ENCODE results near the gene MAPK8IP3. TPM values are rescaled to one million over a fixed set of nuclear protein-coding genes. Genes with fewer than 3 reads are reported as not detected.
"Not testable (repeated sequence)": the region's sequence is repeated elsewhere in the genome, so short reads cannot be mapped to it uniquely, and the experiment has no call there.

The MAPK8IP3 gene
- polyA plus RNA-seq, 1 donor (not counting 4 experiments of a cell fraction or from before 2014, with no cell fraction given), result 11.7 TPM

- FAIRE-seq, result no peak
- peaks cover 9 to 15% of the 10 kb centered on the region in 2 experiments for H3K36me3 ChIP-seq (ENCODE audit: control insufficient read depth in 2 of 2, extremely low read depth in 1 of 2, insufficient read depth in 2 of 2, low read length in 2 of 2)
These were observed 25.6 kb downstream of the MAPK8IP3 start for GRCh38 chr16:1731603-1732002.

GRCh38 chr16:1732071-1732470 is 26.1 kb downstream of the MAPK8IP3 start:
- no peaks in the 10 kb centered on the region for H3K4me1 ChIP-seq (ENCODE audit: control insufficient read depth, extremely low read depth, insufficient read depth, low read length)
- no peak for FAIRE-seq
- peaks cover 9 to 11% of the 10 kb centered on the region in 2 experiments for H3K36me3 ChIP-seq (ENCODE audit: control insufficient read depth in 2 of 2, extremely low read depth in 1 of 2, insufficient read depth in 2 of 2, low read length in 2 of 2)
- peaks cover 18% of the 10 kb centered on the region for H3K9me3 ChIP-seq (ENCODE audit: control insufficient read depth, low read depth, low read length)
- H3K9me1 ChIP-seq (ENCODE audit: control insufficient read depth, extremely low read depth, insufficient read depth, low read length), result no peaks in the 10 kb centered on the region
- no peak overlapping the region for H3K27ac ChIP-seq (ENCODE audit: control insufficient read depth, insufficient read depth, low read length)
- no peaks in the 10 kb centered on the region for H3K27me3 ChIP-seq (ENCODE audit: control insufficient read depth, extremely low read depth, insufficient read depth, low read length)
- no peak for DNase-seq (ENCODE audit: low read depth, low spot score)
- TF ChIP-seq, protein P1, sequence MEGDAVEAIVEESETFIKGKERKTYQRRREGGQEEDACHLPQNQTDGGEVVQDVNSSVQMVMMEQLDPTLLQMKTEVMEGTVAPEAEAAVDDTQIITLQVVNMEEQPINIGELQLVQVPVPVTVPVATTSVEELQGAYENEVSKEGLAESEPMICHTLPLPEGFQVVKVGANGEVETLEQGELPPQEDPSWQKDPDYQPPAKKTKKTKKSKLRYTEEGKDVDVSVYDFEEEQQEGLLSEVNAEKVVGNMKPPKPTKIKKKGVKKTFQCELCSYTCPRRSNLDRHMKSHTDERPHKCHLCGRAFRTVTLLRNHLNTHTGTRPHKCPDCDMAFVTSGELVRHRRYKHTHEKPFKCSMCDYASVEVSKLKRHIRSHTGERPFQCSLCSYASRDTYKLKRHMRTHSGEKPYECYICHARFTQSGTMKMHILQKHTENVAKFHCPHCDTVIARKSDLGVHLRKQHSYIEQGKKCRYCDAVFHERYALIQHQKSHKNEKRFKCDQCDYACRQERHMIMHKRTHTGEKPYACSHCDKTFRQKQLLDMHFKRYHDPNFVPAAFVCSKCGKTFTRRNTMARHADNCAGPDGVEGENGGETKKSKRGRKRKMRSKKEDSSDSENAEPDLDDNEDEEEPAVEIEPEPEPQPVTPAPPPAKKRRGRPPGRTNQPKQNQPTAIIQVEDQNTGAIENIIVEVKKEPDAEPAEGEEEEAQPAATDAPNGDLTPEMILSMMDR (optimal IDR thresholded peaks at IDR 0.05 in 1 of 3, IDR thresholded peaks at IDR 0.05 in 1 of 3, conservative IDR thresholded peaks at IDR 0.05 in 1 of 3; ENCODE audit: extremely low read depth in 1 of 3, insufficient read depth in 2 of 3, low read length in 3 of 3), result no peak
- TF ChIP-seq EZH2 (IDR thresholded peaks at IDR 0.05; ENCODE audit: low read length), result no peak
- peaks cover 2% of the 10 kb centered on the region for H4K20me1 ChIP-seq (ENCODE audit: control insufficient read depth, extremely low read depth, insufficient read depth, low read length)
- no peak overlapping the region for H3K4me2 ChIP-seq (ENCODE audit: control insufficient read depth, extremely low read depth, insufficient read depth, low read depth, low read length)
- dilution Hi-C loops (cut with MboI; ENCODE audit: extremely low pct_ligation_motif_present, low sequenced_read_pairs), result no loop called here
- H3K79me2 ChIP-seq (ENCODE audit: control insufficient read depth, insufficient read depth, low read length), result peaks cover 16% of the 10 kb centered on the region
- H3K9ac ChIP-seq (ENCODE audit: control insufficient read depth, extremely low read depth, insufficient read depth, low read length), result no peak overlapping the region
- H3K4me3 ChIP-seq (ENCODE audit: control insufficient read depth in 2 of 3, extremely low read depth in 1 of 3, insufficient read depth in 2 of 3, low read depth in 1 of 3, low read length in 3 of 3), result no peak overlapping the region
- H2AFZ ChIP-seq (ENCODE audit: control insufficient read depth, low read length), result no peak overlapping the region

More at GRCh38 chr16:1731603-1732002, 25.6 kb downstream of the MAPK8IP3 start:
- H3K4me3 ChIP-seq (ENCODE audit: control insufficient read depth in 2 of 3, extremely low read depth in 1 of 3, insufficient read depth in 2 of 3, low read depth in 1 of 3, low read length in 3 of 3), result no peak overlapping the region
- H3K4me1 ChIP-seq (ENCODE audit: control insufficient read depth, extremely low read depth, insufficient read depth, low read length), result no peaks in the 10 kb centered on the region
- dilution Hi-C loops (cut with MboI; ENCODE audit: extremely low pct_ligation_motif_present, low sequenced_read_pairs), result no loop called here
- H3K27me3 ChIP-seq (ENCODE audit: control insufficient read depth, extremely low read depth, insufficient read depth, low read length), result no peaks in the 10 kb centered on the region
- no peak for DNase-seq (ENCODE audit: low read depth, low spot score)
- H2AFZ ChIP-seq (ENCODE audit: control insufficient read depth, low read length), result no peak overlapping the region
- H3K27ac ChIP-seq (ENCODE audit: control insufficient read depth, insufficient read depth, low read length), result no peak overlapping the region
- peaks cover 19% of the 10 kb centered on the region for H3K79me2 ChIP-seq (ENCODE audit: control insufficient read depth, insufficient read depth, low read length)
- H3K9me1 ChIP-seq (ENCODE audit: control insufficient read depth, extremely low read depth, insufficient read depth, low read length), result no peaks in the 10 kb centered on the region
- H3K9me3 ChIP-seq (ENCODE audit: control insufficient read depth, low read depth, low read length), result peaks cover 13% of the 10 kb centered on the region
- no peak overlapping the region for H3K9ac ChIP-seq (ENCODE audit: control insufficient read depth, extremely low read depth, insufficient read depth, low read length)
- no peak overlapping the region for H3K4me2 ChIP-seq (ENCODE audit: control insufficient read depth, extremely low read depth, insufficient read depth, low read depth, low read length)
- no peak for TF ChIP-seq EZH2 (IDR thresholded peaks at IDR 0.05; ENCODE audit: low read length)
- TF ChIP-seq, protein P1 (optimal IDR thresholded peaks at IDR 0.05 in 1 of 3, IDR thresholded peaks at IDR 0.05 in 1 of 3, conservative IDR thresholded peaks at IDR 0.05 in 1 of 3; ENCODE audit: extremely low read depth in 1 of 3, insufficient read depth in 2 of 3, low read length in 3 of 3), result no peak
- H4K20me1 ChIP-seq (ENCODE audit: control insufficient read depth, extremely low read depth, insufficient read depth, low read length), result peaks cover 2% of the 10 kb centered on the region

DNA sequence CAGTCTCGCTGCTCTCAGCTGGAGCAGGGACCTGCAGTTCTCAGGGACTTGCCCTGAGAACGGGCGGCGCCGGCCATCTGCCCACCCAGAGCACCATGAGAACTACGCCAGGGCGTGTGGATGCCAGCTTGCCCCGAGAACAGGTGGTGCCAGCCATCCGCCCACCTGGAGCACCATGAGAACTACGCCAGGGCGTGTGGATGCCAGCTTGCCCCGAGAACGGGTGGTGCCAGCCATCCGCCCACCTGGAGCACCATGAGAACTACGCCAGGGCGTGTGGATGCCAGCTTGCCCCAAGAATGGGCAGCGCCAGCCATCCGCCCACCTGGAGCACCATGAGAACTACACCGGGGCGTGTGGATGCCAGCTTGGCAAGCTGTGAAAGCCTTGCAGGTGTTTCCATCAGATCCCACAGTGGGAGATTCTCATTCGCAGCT is 26.6 kb downstream of the MAPK8IP3 start:
- dilution Hi-C loops (cut with MboI; ENCODE audit: extremely low pct_ligation_motif_present, low sequenced_read_pairs); H3K9ac ChIP-seq (ENCODE audit: control insufficient read depth, extremely low read depth, insufficient read depth, low read length); H3K9me1 ChIP-seq (ENCODE audit: control insufficient read depth, extremely low read depth, insufficient read depth, low read length); H3K36me3 ChIP-seq (ENCODE audit: control insufficient read depth in 2 of 2, extremely low read depth in 1 of 2, insufficient read depth in 2 of 2, low read length in 2 of 2); DNase-seq (ENCODE audit: low read depth, low spot score); H3K4me2 ChIP-seq (ENCODE audit: control insufficient read depth, extremely low read depth, insufficient read depth, low read depth, low read length); H3K4me3 ChIP-seq (ENCODE audit: control insufficient read depth in 2 of 3, extremely low read depth in 1 of 3, insufficient read depth in 2 of 3, low read depth in 1 of 3, low read length in 3 of 3); H4K20me1 ChIP-seq (ENCODE audit: control insufficient read depth, extremely low read depth, insufficient read depth, low read length); H3K27ac ChIP-seq (ENCODE audit: control insufficient read depth, insufficient read depth, low read length); H2AFZ ChIP-seq (ENCODE audit: control insufficient read depth, low read length); H3K27me3 ChIP-seq (ENCODE audit: control insufficient read depth, extremely low read depth, insufficient read depth, low read length); H3K4me1 ChIP-seq (ENCODE audit: control insufficient read depth, extremely low read depth, insufficient read depth, low read length); FAIRE-seq: not testable (repeated sequence)
- peaks cover 15% of the 10 kb centered on the region for H3K79me2 ChIP-seq (ENCODE audit: control insufficient read depth, insufficient read depth, low read length)
- peaks cover 23% of the 10 kb centered on the region for H3K9me3 ChIP-seq (ENCODE audit: control insufficient read depth, low read depth, low read length)

Measured in keratinocyte (primary cell).